Peyer's patch (tissue), 4 donors: Measurements from ENCODE around the gene SUGCT.

ENCODE experiments used
- CTCF ChIP-seq, 6 experiments: fragments of 450-650 bp in 4 of 6; fragments of 200-600 bp in 2 of 6; sonication (generic) in 1 of 6; IDR thresholded peaks; one replicate each; pipeline ENCODE4 v1.5.1; 2017 to 2019; ENCODE audit warnings: antibody characterized with exemption in 6 of 6, mild to moderate bottlenecking in 3 of 6, moderate library complexity in 1 of 6
- POLR2A ChIP-seq, 2 donors: fragments of 450-650 bp; IDR thresholded peaks; one replicate each; pipeline ENCODE4 v1.5.1; 2017; ENCODE audit warnings: antibody characterized with exemption in 2 of 2, mild to moderate bottlenecking in 2 of 2, moderate library complexity in 2 of 2

- peak in 2 of 6 experiments; percentile 23 to 24 for TF ChIP-seq CTCF (IDR thresholded peaks at IDR 0.05)
- TF ChIP-seq POLR2A (IDR thresholded peaks at IDR 0.05): no peak
Observed at GRCh38 chr7:40761762-40762560, 627.2 kb downstream of the SUGCT start.
